Cerebellar nuclear complex (tissue), 1 donor: ENCODE results near the gene CCDC192.
"Not testable (repeated sequence)": the region's sequence is repeated elsewhere in the genome, so short reads cannot be mapped to it uniquely, and the experiment has no call there.

Source experiments
- DNase-seq, 2 experiments: peaks; one replicate each; lab custom pipeline; 2025; lab: John Stamatoyannopoulos, UW

CCDC192 gene

DNA sequence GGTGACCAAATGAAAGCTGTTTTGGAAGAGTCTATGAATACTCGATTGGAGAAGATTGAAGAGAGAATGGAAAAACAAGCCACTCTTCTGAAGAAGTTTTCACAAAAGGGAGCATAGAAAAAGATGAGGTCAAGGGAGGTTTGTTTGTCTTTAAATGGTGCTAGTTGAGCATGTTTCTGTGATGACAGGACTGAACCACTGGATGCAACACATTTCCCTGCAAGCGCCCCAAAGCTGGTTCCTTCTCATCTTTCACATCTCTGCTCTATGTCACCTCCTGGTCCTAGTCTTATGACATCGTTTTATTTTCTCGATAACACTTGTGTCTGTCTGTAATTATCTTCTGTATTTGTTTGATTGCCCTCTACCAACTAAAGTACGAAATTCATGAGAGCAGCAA is 3.8 kb upstream of the CCDC192 start:
- DNase-seq = no peak

- no peak for DNase-seq
These were observed 2.9 kb upstream of the CCDC192 start for GRCh38 chr5:127700237-127700766.

- DNase-seq = no peak
These were observed 757 bp upstream of the CCDC192 start for GRCh38 chr5:127702434-127702833.

DNA sequence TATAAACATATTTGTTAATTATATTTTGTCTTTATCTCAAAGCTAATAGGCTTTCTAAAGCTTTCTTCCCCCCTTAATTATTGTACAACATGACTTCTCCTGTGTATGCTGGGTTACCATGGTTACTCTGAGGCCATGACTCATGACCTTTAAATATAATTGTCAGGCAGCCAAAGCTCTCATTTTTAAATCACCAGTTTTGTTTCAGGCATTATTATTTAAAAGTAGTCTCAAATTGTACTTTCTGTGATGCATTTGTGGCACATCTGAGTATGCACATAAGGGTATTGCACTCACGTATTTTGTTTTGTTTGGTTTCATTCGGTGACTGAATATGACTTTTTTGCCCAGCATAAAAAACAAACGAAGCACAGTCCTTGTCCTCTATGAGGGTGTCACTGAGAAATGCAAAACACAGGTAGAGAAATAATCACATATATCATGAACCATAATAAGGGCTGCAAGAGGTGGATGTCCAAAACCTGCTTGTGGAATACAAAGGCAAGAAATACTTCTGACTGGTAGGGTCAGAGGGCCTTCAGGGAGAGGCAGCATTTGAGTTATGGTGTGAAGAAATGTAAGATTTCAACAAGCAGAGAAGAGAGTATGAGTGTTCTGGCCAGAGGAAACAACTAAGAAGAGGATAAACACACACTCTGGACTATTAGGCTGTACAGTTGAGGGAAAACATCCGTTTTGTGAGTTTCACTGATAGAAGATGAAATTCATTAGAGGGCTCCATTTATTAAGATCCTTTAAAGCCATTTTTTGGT is 2.1 kb downstream of the CCDC192 start:
- DNase-seq = no peak

GRCh38 chr5:127706691-127707090 is 3.5 kb downstream of the CCDC192 start:
- DNase-seq = no peak

DNA sequence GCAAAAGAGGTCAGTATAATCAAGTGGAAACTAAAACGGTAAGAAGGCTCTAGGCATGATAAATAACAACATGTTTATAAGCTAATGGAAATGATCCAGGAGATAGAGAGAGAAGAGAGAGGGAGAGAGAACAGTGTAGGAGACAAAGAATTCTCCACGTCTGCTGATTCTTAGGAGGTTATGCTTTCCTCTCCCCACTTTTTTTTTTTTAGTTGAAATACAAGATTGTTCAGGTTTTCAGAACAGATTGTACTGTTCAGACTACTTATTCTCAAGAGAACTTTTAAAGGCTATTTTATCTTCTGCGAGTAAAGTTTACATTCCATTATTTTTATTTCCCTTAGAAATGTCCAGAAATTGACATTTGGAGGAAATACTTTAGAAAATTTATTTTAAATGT is 4.0 kb downstream of the CCDC192 start:
- DNase-seq = no peak

DNA sequence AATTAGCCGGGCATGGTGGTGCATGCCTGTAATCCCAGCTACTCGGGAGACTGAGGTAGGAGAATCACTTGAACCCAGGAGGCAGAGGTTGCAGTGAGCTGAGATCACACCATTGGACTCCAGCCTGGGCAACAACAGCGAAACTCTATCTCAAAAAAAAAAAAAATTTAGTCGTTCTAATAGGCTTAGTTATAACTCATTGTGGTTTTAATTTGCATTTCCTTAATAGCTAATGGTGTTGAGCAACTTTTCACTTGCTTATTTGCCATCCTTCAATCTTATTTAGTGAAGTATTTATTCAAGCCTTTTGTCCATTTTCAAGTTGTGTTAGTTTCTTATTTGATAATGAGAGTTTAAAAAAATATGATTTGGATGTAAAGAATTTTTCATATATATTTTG is 9.9 kb downstream of the CCDC192 start:
- DNase-seq = not testable (repeated sequence)

GRCh38 chr5:127718181-127718580 is 15.0 kb downstream of the CCDC192 start:
- DNase-seq = no peak

DNA sequence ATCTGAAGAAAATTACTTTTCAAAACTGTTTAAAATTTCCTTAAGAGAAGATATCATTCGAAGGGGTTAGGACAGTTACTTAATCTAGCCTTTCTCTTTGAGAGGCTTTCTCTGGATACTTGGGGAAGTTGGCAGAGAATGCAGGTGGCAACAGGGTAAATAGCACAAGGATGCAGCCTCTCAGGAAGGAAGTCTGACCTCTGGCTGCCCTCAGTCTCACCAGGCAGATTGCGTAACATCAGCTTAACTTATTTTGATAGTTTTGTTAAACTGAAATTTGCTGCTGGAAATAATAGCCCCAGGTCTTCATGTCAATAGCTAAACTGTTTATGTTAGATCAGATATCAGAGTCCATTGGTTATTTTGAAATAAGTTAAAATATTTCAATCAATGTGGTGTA is 20.4 kb downstream of the CCDC192 start:
- DNase-seq = no peak

- no peak for DNase-seq
These were observed 22.5 kb downstream of the CCDC192 start for GRCh38 chr5:127725673-127726072.

- no peak for DNase-seq
These were observed 29.8 kb downstream of the CCDC192 start for GRCh38 chr5:127732963-127733362.

DNA sequence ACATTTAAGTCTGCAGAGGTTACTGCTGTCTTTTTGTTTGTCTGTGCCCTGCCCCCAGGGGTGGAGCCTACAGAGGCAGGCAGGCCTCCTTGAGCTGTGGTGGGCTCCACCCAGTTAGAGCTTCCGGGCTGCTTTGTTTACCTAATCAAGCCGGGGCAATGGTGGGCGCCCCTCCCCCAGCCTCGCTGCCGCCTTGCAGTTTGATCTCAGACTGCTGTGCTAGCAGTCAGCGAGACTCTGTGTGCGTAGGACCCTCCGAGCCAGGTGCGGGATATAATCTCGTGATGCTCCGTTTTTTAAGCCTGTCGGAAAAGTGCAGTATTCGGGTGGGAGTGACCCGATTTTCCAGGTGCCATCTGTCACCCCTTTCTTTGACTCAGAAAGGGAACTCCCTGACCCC is 36.2 kb downstream of the CCDC192 start:
- not testable (repeated sequence) for DNase-seq

DNA sequence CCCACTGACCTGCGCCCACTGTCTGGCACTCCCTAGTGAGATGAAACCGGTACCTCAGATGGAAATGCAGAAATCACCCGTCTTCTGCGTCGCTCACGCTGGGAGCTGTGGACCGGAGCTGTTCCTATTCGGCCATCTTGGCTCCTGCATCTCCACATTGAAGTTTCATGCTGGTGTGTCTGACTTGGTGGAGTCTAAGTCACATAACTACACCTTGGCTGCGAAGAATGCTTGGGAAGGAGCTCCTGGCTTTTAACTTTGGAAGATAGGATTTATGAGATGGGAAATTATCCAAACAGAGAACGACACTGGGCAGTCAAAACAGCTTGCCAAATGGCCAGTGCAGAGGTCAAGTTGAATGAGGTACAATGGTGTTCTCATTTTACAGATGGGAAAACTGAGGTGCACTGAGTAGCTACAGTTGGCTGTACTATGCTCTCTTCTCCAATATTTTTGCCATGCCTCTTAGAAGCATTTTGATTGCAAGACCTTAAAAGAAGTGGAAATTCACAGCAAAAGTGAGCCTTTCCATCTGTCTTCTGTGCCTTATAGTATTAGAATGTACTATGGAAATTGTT is 36.7 kb downstream of the CCDC192 start:
- DNase-seq = no peak

GRCh38 chr5:127741412-127741811 is 38.2 kb downstream of the CCDC192 start:
- no peak for DNase-seq

DNA sequence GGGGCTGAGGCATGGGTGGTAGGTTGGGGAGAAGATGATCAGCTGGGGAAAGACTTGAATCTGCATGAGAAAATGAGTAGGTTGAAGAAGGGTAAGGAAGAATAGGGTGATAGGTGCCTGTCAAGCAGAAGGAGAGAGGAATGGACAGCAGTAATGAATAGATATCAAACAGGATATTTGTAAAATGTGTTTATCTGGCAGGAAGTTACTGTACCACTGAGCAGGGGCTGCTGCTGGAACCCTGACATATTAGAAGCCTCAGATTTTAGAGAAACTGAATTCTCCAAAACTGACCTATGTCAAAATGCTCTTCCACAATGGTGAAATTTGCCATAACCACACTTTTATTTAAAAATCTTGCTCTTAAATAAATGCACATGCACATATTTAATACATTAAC is 41.0 kb downstream of the CCDC192 start:
- no peak for DNase-seq

DNA sequence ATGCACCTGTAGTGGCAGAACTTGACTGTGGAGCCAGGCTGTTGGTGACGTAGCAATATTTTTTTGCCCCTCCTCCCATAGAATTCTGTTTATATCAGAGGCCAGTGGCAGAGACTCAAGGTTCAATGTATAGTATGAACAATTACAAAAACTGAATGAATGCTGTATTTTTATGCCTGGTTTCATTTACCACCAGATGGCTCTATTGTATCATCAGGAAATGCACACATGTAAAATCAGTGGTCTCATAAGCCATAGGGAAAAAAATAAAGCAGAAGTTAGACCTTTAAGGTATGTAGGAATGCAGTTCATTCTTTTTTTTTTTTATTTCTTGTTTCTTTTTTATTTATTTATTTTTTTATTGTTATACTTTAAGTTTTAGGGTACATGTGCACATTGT is 43.6 kb downstream of the CCDC192 start:
- no peak for DNase-seq

GRCh38 chr5:127752503-127753265 is 49.5 kb downstream of the CCDC192 start:
- not testable (repeated sequence) for DNase-seq

GRCh38 chr5:127754259-127754658 is 51.1 kb downstream of the CCDC192 start:
- no peak for DNase-seq

GRCh38 chr5:127754706-127755105 is 51.5 kb downstream of the CCDC192 start:
- DNase-seq = no peak

DNA sequence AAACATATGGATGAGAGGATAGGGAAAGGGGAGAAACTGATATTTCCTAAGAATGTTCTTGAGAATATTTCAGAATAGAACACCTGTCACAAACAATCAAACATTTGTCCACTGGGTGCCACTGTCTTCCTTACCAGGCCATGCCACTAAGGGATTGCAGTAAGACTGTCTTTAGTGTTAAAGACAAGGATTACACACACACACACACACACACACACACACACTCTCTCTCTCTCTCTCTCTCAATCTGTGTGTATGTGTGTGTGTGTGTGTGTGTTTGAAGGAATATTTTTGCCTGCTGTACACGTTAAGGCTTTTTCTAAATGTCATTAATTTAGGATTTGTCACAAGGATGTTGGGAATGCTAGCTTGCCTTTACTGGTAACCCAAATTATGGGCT is 54.4 kb downstream of the CCDC192 start:
- peak; percentile 2 to 28 for DNase-seq

- no peak for DNase-seq
These were observed 55.6 kb downstream of the CCDC192 start for GRCh38 chr5:127758766-127759283.

- DNase-seq = no peak
These were observed 58.7 kb downstream of the CCDC192 start for GRCh38 chr5:127761869-127762268.

DNA sequence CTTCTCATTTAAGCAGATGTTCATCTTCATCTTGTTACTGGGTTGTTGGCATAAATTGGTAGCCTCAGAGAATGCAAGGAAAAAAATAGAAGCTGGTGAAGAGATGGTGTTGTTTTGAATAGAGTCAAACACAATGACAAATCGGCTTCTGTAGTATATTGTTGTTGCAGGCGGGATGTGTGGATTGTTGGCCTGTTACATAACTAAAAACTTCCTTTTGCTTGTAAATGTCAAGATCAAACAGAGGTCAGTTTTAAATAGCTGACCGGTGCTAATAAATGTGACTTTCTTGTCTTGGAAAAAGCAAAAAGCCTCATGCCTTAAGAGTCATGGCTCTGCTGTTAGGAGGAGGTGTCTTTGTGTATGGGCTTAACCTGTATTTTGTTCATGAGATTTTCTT is 59.2 kb downstream of the CCDC192 start:
- DNase-seq = no peak
